H9 (cell line): ENCODE measurements around the gene INTS1. TPM values are rescaled to one million over a fixed set of nuclear protein-coding genes. Genes with fewer than 3 reads are reported as not detected.

Experiments used
- DNase-seq: peaks from one replicate; pipeline ENCODE4 v3.0.0-alpha.2; 2017
- H2AFZ ChIP-seq: one replicate; pipeline ENCODE4 v1.6.1; 2013; ENCODE audit warnings: mild to moderate bottlenecking, low read length, control low read depth, moderate library complexity
- H2AK5ac ChIP-seq: 2 replicates; pipeline ENCODE4 v1.6.1; 2013; ENCODE audit warnings: low read length, control low read depth, mixed read lengths; ENCODE audit not compliant: insufficient read length
- H2BK120ac ChIP-seq: one replicate; pipeline ENCODE4 v1.6.1; 2013; ENCODE audit warnings: low read depth, mild to moderate bottlenecking, low read length, control low read depth, inconsistent platforms; ENCODE audit not compliant: poor library complexity, severe bottlenecking
- H2BK12ac ChIP-seq: 2 replicates; pipeline ENCODE4 v1.6.1; 2013; ENCODE audit warnings: low read length, control low read depth, mixed read lengths, low read depth; ENCODE audit not compliant: insufficient read length
- H2BK15ac ChIP-seq: 2 replicates; pipeline ENCODE4 v1.6.1; 2013; ENCODE audit warnings: low read depth, low read length, control low read depth
- H2BK20ac ChIP-seq: one replicate; pipeline ENCODE4 v1.6.1; 2013; ENCODE audit warnings: low read depth, mild to moderate bottlenecking, low read length, control low read depth, inconsistent platforms; ENCODE audit not compliant: poor library complexity, severe bottlenecking
- H2BK5ac ChIP-seq: 2 replicates; pipeline ENCODE4 v1.6.1; 2013; ENCODE audit warnings: low read length, control low read depth, mixed read lengths; ENCODE audit not compliant: insufficient read length
- H3K14ac ChIP-seq: 2 replicates; pipeline ENCODE4 v1.6.1; 2013; ENCODE audit warnings: low read length, control low read depth; ENCODE audit not compliant: insufficient read depth
- H3K18ac ChIP-seq: 2 replicates; pipeline ENCODE4 v1.6.1; 2013; ENCODE audit warnings: low read depth, mild to moderate bottlenecking, mixed read lengths, low read length, control low read depth; ENCODE audit not compliant: insufficient read length
- H3K23ac ChIP-seq: 2 replicates; pipeline ENCODE4 v1.6.1; 2013; ENCODE audit warnings: low read length, control low read depth, mixed read lengths, low read depth; ENCODE audit not compliant: insufficient read length
- H3K23me2 ChIP-seq: 2 replicates; pipeline ENCODE4 v1.6.1; 2013; ENCODE audit warnings: low read depth, mild to moderate bottlenecking, mixed read lengths, low read length, control low read depth; ENCODE audit not compliant: insufficient read length, poor library complexity, severe bottlenecking
- H3K27ac ChIP-seq: 2 replicates; pipeline ENCODE4 v1.5.1; 2013; ENCODE audit warnings: low read length, control low read depth, mixed read lengths, low read depth; ENCODE audit not compliant: insufficient read length
- H3K27me3 ChIP-seq: 2 replicates; pipeline ENCODE4 v1.6.1; 2013; ENCODE audit warnings: low read length, control low read depth, inconsistent platforms; ENCODE audit not compliant: insufficient read depth
- H3K4ac ChIP-seq: 2 replicates; pipeline ENCODE4 v1.6.1; 2013; ENCODE audit warnings: low read depth, mild to moderate bottlenecking, control low read depth, inconsistent platforms, low read length, moderate library complexity
- H3K4me1 ChIP-seq: 2 replicates; pipeline ENCODE4 v1.6.1; 2013; ENCODE audit warnings: low read length, control low read depth, inconsistent platforms; ENCODE audit not compliant: insufficient read depth
- H3K4me2 ChIP-seq: 2 replicates; pipeline ENCODE4 v1.6.1; 2013; ENCODE audit warnings: low read length, control low read depth, mixed read lengths; ENCODE audit not compliant: insufficient read length, insufficient read depth
- H3K56ac ChIP-seq: 2 replicates; pipeline ENCODE4 v1.6.1; 2013; ENCODE audit warnings: low read depth, mild to moderate bottlenecking, mixed read lengths, low read length, control low read depth; ENCODE audit not compliant: insufficient read length
- H3K79me1 ChIP-seq: 2 replicates; pipeline ENCODE4 v1.6.1; 2013; ENCODE audit warnings: low read depth, mild to moderate bottlenecking, moderate library complexity, low read length, control low read depth, inconsistent platforms; ENCODE audit not compliant: insufficient read depth, poor library complexity, severe bottlenecking
- H3K79me2 ChIP-seq: 2 replicates; pipeline ENCODE4 v1.6.1; 2013; ENCODE audit warnings: low read length, control low read depth, inconsistent platforms; ENCODE audit not compliant: insufficient read depth
- H3K9ac ChIP-seq: 2 replicates; pipeline ENCODE4 v1.6.1; 2013; ENCODE audit warnings: low read length, control low read depth, mixed read lengths; ENCODE audit not compliant: insufficient read length; ENCODE audit errors: extremely low read depth
- H3K9me3 ChIP-seq: one replicate; pipeline ENCODE4 v1.6.1; 2013; ENCODE audit warnings: low read depth, low read length, inconsistent platforms; ENCODE audit not compliant: control insufficient read depth
- H3T11ph ChIP-seq: one replicate; pipeline ENCODE4 v1.6.1; 2013; ENCODE audit warnings: mild to moderate bottlenecking, low read length, control low read depth, inconsistent platforms
- H4K20me1 ChIP-seq: one replicate; pipeline ENCODE4 v1.6.1; 2013; ENCODE audit not compliant: control insufficient read depth, insufficient read length, insufficient read depth
- H4K5ac ChIP-seq: 2 replicates; pipeline ENCODE4 v1.6.1; 2013; ENCODE audit warnings: low read depth, mild to moderate bottlenecking, mixed read lengths, low read length, control low read depth; ENCODE audit not compliant: insufficient read length
- H4K8ac ChIP-seq: replicated peaks from 2 replicates; pipeline ENCODE4 v1.6.1; 2013; ENCODE audit warnings: low read length, control low read depth, mixed read lengths, low read depth; ENCODE audit not compliant: insufficient read length
- H4K91ac ChIP-seq: 2 replicates; pipeline ENCODE4 v1.6.1; 2013; ENCODE audit warnings: low read depth, mild to moderate bottlenecking, moderate library complexity, mixed read lengths, low read length, control low read depth; ENCODE audit not compliant: insufficient read length
- H3K27ac Mint-ChIP-seq, 3 experiments: 2 replicates in 2 of 3; 3 replicates in 1 of 3; pipeline ENCODE4 v1.8.0; 2020 to 2021; ENCODE audit warnings: mixed read lengths in 3 of 3, mild to moderate bottlenecking in 1 of 3, moderate library complexity in 1 of 3
- H3K27me3 Mint-ChIP-seq: 2 replicates; pipeline ENCODE4 v1.8.0; 2021; ENCODE audit warnings: low read depth, mild to moderate bottlenecking, moderate library complexity, mixed read lengths
- H3K36me3 Mint-ChIP-seq, 3 experiments: 2 replicates in 2 of 3; 3 replicates in 1 of 3; pipeline ENCODE4 v1.8.0; 2020 to 2021; ENCODE audit warnings: low read depth in 3 of 3, mixed read lengths in 3 of 3; ENCODE audit not compliant: insufficient read depth in 1 of 3
- H3K4me1 Mint-ChIP-seq, 2 experiments: 2 replicates each; pipeline ENCODE4 v1.8.0; 2020; ENCODE audit warnings: mixed read lengths in 2 of 2
- H3K4me3 Mint-ChIP-seq, 2 experiments: 2 replicates in 1 of 2; 3 replicates in 1 of 2; pipeline ENCODE4 v1.8.0; 2020 to 2021; ENCODE audit warnings: mild to moderate bottlenecking in 2 of 2, mixed read lengths in 2 of 2, moderate library complexity in 1 of 2
- H3K9me3 Mint-ChIP-seq, 2 experiments: 2 replicates in 1 of 2; 3 replicates in 1 of 2; pipeline ENCODE4 v1.8.0; 2020; ENCODE audit warnings: mild to moderate bottlenecking in 2 of 2, mixed read lengths in 2 of 2, moderate library complexity in 1 of 2
- CTCF ChIP-seq: fragments of 200-600 bp; sonication (generic); conservative IDR thresholded peaks from 3 replicates; pipeline ENCODE4 v1.8.0; 2021; ENCODE audit warnings: antibody characterized with exemption, mild to moderate bottlenecking
- whole genome bisulfite sequencing: extraction: QIAGEN DNeasy Blood & Tissue Kit; methylation state at CpG from one replicate; pipeline ENCODE4 v1.1.7; 2013; ENCODE audit warnings: missing lambda C conversion rate, low lambda C conversion rate, mixed read lengths; ENCODE audit not compliant: insufficient read length; ENCODE audit errors: extremely low coverage; 5-methylcytosine and 5-hydroxymethylcytosine counted together
- total RNA-seq: library from RNA; stranded (reverse); gene quantifications from 2 replicates; pipeline ENCODE4 v1.2.1, GENCODE V29; 2021

The INTS1 gene
- total RNA-seq, 1 experiment from 2014 or later = 133 TPM

DNA sequence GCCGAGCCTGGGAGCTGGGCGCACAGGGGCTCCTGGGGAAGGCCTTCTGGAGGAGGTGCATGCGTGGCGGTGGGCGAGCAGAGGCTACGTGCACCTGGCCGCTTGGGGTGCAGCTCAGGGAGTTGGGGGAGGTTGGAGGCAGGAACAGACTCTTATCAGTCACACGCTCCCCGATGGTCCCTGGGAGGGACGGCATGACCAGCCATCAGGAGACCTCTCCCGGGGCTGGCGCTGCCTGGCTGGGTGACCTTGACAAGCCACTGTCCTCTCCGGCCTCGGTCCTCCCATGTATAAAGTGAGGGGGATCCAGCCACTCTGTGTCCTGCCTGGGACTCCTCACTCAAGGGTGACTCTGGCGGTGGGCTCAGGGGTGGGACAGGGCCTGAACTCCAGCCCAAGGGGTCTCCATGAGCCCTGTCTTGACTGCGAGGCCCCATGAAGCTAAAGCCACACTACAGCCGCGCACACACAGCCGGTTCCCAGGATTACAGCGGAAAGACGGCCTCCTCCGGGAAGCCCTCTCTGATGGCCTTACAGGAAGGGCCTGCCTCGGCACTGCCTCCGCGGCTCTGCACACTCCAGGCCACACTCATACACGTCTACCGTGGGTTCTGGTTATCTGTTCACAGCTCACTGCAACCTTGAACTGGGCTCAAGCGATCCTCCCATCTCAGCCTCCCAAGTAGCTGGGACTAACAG, 49.5 kb upstream of the INTS1 start:
- H2BK15ac ChIP-seq = no peak overlapping the region
- H3K27ac ChIP-seq = no peak overlapping the region
- no peak overlapping the region for H2AK5ac ChIP-seq
- H2BK12ac ChIP-seq = no peak overlapping the region
- no peak overlapping the region for H3K23ac ChIP-seq
- H3K36me3 Mint-ChIP-seq = no peaks in the 10 kb centered on the region
- H3K79me1 ChIP-seq = no peaks in the 10 kb centered on the region
- no peak overlapping the region for H3K56ac ChIP-seq
- H3K14ac ChIP-seq = no peak overlapping the region
- DNase-seq = no peak
- H3K4ac ChIP-seq = no peak overlapping the region
- H3K79me2 ChIP-seq = no peaks in the 10 kb centered on the region
- H2BK5ac ChIP-seq = no peak overlapping the region
- H3K27ac Mint-ChIP-seq = no peak overlapping the region
- H3K23me2 ChIP-seq = no peaks in the 10 kb centered on the region
- no peak overlapping the region for H3K4me3 Mint-ChIP-seq
- H3K18ac ChIP-seq = no peak overlapping the region
- no peak overlapping the region for H3T11ph ChIP-seq
- no peak overlapping the region for H2AFZ ChIP-seq
- H2BK120ac ChIP-seq = no peak overlapping the region
- no peak overlapping the region for H4K5ac ChIP-seq
- H3K9me3 ChIP-seq = no peaks in the 10 kb centered on the region
- H3K4me1 Mint-ChIP-seq = peaks cover 3 to 18% of the 10 kb centered on the region in 2 experiments
- H3K9me3 Mint-ChIP-seq = no peaks in the 10 kb centered on the region; a peak in 1 of 5 replicates
- H4K20me1 ChIP-seq = no peaks in the 10 kb centered on the region
- H3K27me3 Mint-ChIP-seq = no peaks in the 10 kb centered on the region; the same call in 1 of the 2 replicates
- H3K9ac ChIP-seq = no peak overlapping the region
- H4K8ac ChIP-seq = no peak overlapping the region
- no CpG with 5 or more reads among the region's 28 CpGs for WGBS
- no peak overlapping the region for H3K4me2 ChIP-seq
- H3K4me1 ChIP-seq = no peaks in the 10 kb centered on the region
- no peak overlapping the region for H2BK20ac ChIP-seq
- H4K91ac ChIP-seq = no peak overlapping the region
- no peak for TF ChIP-seq CTCF
- H3K27me3 ChIP-seq = no peaks in the 10 kb centered on the region
